H1 (cell line): ENCODE results near the gene HOXC13. TPM values are rescaled to one million over a fixed set of nuclear protein-coding genes. Genes with fewer than 3 reads are reported as not detected.

Source experiments
- CTCF ChIA-PET: fragments of 300-600 bp; sonication (Branson Sonifier 250); formaldehyde crosslinking; loops from one replicate; lab custom pipeline; 2021; ENCODE audit not compliant: partially characterized antibody; lab: Charles Lee
- POLR2A ChIA-PET: fragments of 300-600 bp; sonication (Branson Sonifier 250); formaldehyde crosslinking; loops from one replicate; lab custom pipeline; 2021; ENCODE audit warnings: inconsistent platforms; ENCODE audit not compliant: partially characterized antibody; lab: Charles Lee
- DNase-seq, 2 experiments: peaks; one replicate each; pipeline versions ENCODE4 v3.0.0 to v3.0.0-alpha.2; 2010 to 2022; ENCODE audit warnings: low spot score in 2 of 2, low read depth in 1 of 2, mixed read lengths in 1 of 2
- FAIRE-seq: peaks from 2 replicates; lab custom pipeline; 2011; peaks lifted over from hg19 to GRCh38; lab: Jason Lieb, UNC
- H2AFZ ChIP-seq: 2 replicates; pipeline ENCODE4 v1.8.1; 2012; ENCODE audit warnings: low read length, inconsistent platforms
- H2AK5ac ChIP-seq: 2 replicates; pipeline ENCODE4 v1.6.1; 2013; ENCODE audit warnings: low read depth, low read length
- H2BK120ac ChIP-seq: replicated peaks from 2 replicates; pipeline ENCODE3; 2013; ENCODE audit warnings: low read depth, low read length, inconsistent platforms
- H2BK12ac ChIP-seq: 2 replicates; pipeline ENCODE4 v1.6.1; 2013; ENCODE audit warnings: low read depth, low read length
- H2BK15ac ChIP-seq: 2 replicates; pipeline ENCODE4 v1.6.1; 2013; ENCODE audit warnings: low read length
- H2BK20ac ChIP-seq: 2 replicates; pipeline ENCODE4 v1.6.1; 2013; ENCODE audit warnings: low read length
- H2BK5ac ChIP-seq: 2 replicates; pipeline ENCODE4 v1.6.1; 2013; ENCODE audit warnings: low read depth, low read length
- H3K14ac ChIP-seq: 2 replicates; pipeline ENCODE4 v1.6.1; 2013; ENCODE audit warnings: inconsistent platforms; ENCODE audit not compliant: insufficient read length
- H3K18ac ChIP-seq: 2 replicates; pipeline ENCODE4 v1.6.1; 2013; ENCODE audit warnings: low read length; ENCODE audit errors: extremely low read depth
- H3K23ac ChIP-seq: 2 replicates; pipeline ENCODE4 v1.6.1; 2013; ENCODE audit warnings: inconsistent platforms; ENCODE audit not compliant: insufficient read length
- H3K23me2 ChIP-seq: 2 replicates; pipeline ENCODE4 v1.6.1; 2013; ENCODE audit warnings: low read depth, low read length
- H3K27ac ChIP-seq: 2 replicates; pipeline ENCODE4 v1.6.1; 2011; ENCODE audit warnings: low read depth, low read length, inconsistent platforms
- H3K27me3 ChIP-seq, 4 experiments: replicated peaks in 1 of 4; 1 replicate in 1 of 4; 2 replicates in 3 of 4; pipeline versions ENCODE4 v1.6.1 to v1.8.1; 2011 to 2013; ENCODE audit warnings: low read length in 3 of 4, mild to moderate bottlenecking in 3 of 4, inconsistent platforms in 2 of 4, mixed read lengths in 2 of 4, moderate library complexity in 1 of 4; ENCODE audit not compliant: control insufficient read depth in 3 of 4, insufficient read depth in 3 of 4; ENCODE audit errors: extremely low read depth in 1 of 4
- H3K36me3 ChIP-seq, 4 experiments: 2 replicates each; pipeline versions ENCODE4 v1.6.1 to v1.8.1; 2011 to 2013; ENCODE audit warnings: mild to moderate bottlenecking in 4 of 4, low read length in 3 of 4, moderate library complexity in 2 of 4, control low read depth in 1 of 4, inconsistent platforms in 1 of 4; ENCODE audit not compliant: insufficient read depth in 4 of 4, control insufficient read depth in 2 of 4
- H3K4ac ChIP-seq: replicated peaks from 2 replicates; pipeline ENCODE3; 2013; ENCODE audit warnings: low read length, low read depth, mixed read lengths, inconsistent platforms; ENCODE audit not compliant: insufficient read length
- H3K4me1 ChIP-seq, 4 experiments: replicated peaks in 1 of 4; 1 replicate in 1 of 4; 2 replicates in 3 of 4; pipeline versions ENCODE4 v1.6.1 to v1.8.1; 2011 to 2013; ENCODE audit warnings: low read length in 3 of 4, inconsistent platforms in 2 of 4, mixed read lengths in 1 of 4; ENCODE audit not compliant: insufficient read depth in 4 of 4, control insufficient read depth in 3 of 4
- H3K4me2 ChIP-seq, 2 experiments: 2 replicates each; pipeline versions ENCODE4 v1.6.1 to v1.8.1; 2011 to 2013; ENCODE audit warnings: low read depth in 2 of 2, low read length in 2 of 2, control low read depth in 1 of 2, inconsistent platforms in 1 of 2, mild to moderate bottlenecking in 1 of 2; ENCODE audit not compliant: insufficient read depth in 1 of 2
- H3K4me3 ChIP-seq, 4 experiments: fragments of 200-600, 300-600 bp in 1 of 4; sonication (generic), shearing (Covaris generic), sonication (Bioruptor Twin) in 1 of 4; 2 replicates each; pipeline versions ENCODE4 v1.5.1 to v1.8.1; 2011 to 2016; ENCODE audit warnings: low read length in 4 of 4, low read depth in 3 of 4, control low read depth in 2 of 4, inconsistent platforms in 2 of 4, mild to moderate bottlenecking in 2 of 4, mixed read lengths in 1 of 4, moderate library complexity in 1 of 4; ENCODE audit not compliant: insufficient read depth in 2 of 4; ENCODE audit errors: extremely low read depth in 1 of 4
- H3K56ac ChIP-seq: replicated peaks from 2 replicates; pipeline ENCODE3; 2013; ENCODE audit warnings: low read depth, mild to moderate bottlenecking, mixed read lengths, low read length, inconsistent platforms; ENCODE audit not compliant: insufficient read length
- H3K79me1 ChIP-seq: 2 replicates; pipeline ENCODE4 v1.6.1; 2013; ENCODE audit warnings: low read depth, low read length, control low read depth
- H3K79me2 ChIP-seq, 2 experiments: 2 replicates each; pipeline versions ENCODE4 v1.6.1 to v1.8.1; 2012 to 2013; ENCODE audit warnings: low read length in 2 of 2, mild to moderate bottlenecking in 2 of 2, inconsistent platforms in 1 of 2; ENCODE audit not compliant: insufficient read depth in 2 of 2, control insufficient read depth in 1 of 2
- H3K9ac ChIP-seq, 4 experiments: replicated peaks in 1 of 4; 1 replicate in 1 of 4; 2 replicates in 3 of 4; pipeline versions ENCODE4 v1.6.1 to v1.8.1; 2011 to 2013; ENCODE audit warnings: low read depth in 3 of 4, low read length in 3 of 4, control low read depth in 2 of 4, mild to moderate bottlenecking in 2 of 4, moderate library complexity in 2 of 4, inconsistent platforms in 1 of 4; ENCODE audit errors: extremely low read depth in 1 of 4
- H3K9me3 ChIP-seq, 2 experiments: 2 replicates each; pipeline versions ENCODE4 v1.6.1 to v1.8.1; 2012 to 2013; ENCODE audit warnings: mild to moderate bottlenecking in 2 of 2, moderate library complexity in 2 of 2, control low read depth in 1 of 2, inconsistent platforms in 1 of 2, low read depth in 1 of 2, low read length in 1 of 2, mixed read lengths in 1 of 2; ENCODE audit not compliant: insufficient read depth in 2 of 2
- H4K20me1 ChIP-seq, 2 experiments: replicated peaks in 1 of 2; 2 replicates each; pipeline versions ENCODE3 to v1.8.1; 2011 to 2013; ENCODE audit warnings: inconsistent platforms in 2 of 2, low read length in 2 of 2, mild to moderate bottlenecking in 1 of 2; ENCODE audit not compliant: insufficient read depth in 2 of 2, control insufficient read depth in 1 of 2
- H4K5ac ChIP-seq: 2 replicates; pipeline ENCODE4 v1.6.1; 2013; ENCODE audit warnings: low read length, low read depth, mixed read lengths, inconsistent platforms; ENCODE audit not compliant: insufficient read length
- H4K8ac ChIP-seq: 2 replicates; pipeline ENCODE4 v1.8.0; 2013; ENCODE audit warnings: mild to moderate bottlenecking, moderate library complexity, low read length, inconsistent platforms; ENCODE audit not compliant: insufficient read depth; ENCODE audit errors: extremely low read depth
- H4K91ac ChIP-seq: replicated peaks from 2 replicates; pipeline ENCODE3; 2013; ENCODE audit warnings: low read length, mixed read lengths, inconsistent platforms; ENCODE audit not compliant: insufficient read length
- CTBP2 ChIP-seq: IDR thresholded peaks from 2 replicates; pipeline ENCODE4 v1.7.0; 2011; ENCODE audit warnings: borderline replicate concordance, mild to moderate bottlenecking, moderate library complexity, mixed read lengths, low read length; ENCODE audit not compliant: insufficient read depth, insufficient read length
- E2F6 ChIP-seq: IDR thresholded peaks from 2 replicates; pipeline ENCODE4 v1.6.1; 2012; ENCODE audit warnings: inconsistent platforms
- EGR1 ChIP-seq: IDR thresholded peaks from 2 replicates; pipeline ENCODE4 v1.6.1; 2011; ENCODE audit warnings: low read depth, low read length, borderline replicate concordance
- HDAC2 ChIP-seq, 2 experiments: fragments of 300-600 bp in 1 of 2; sonication (generic) in 1 of 2; IDR thresholded peaks; 2 replicates each; pipeline ENCODE4 v1.6.1; 2011 to 2012; ENCODE audit warnings: low read depth in 2 of 2, low read length in 2 of 2, mild to moderate bottlenecking in 2 of 2, moderate library complexity in 2 of 2, borderline replicate concordance in 1 of 2, inconsistent platforms in 1 of 2
- RNF2 ChIP-seq: fragments of 200-900, 300-1000 bp; sonication (generic); IDR thresholded peaks from 2 replicates; pipeline ENCODE4 v1.7.1; 2016; ENCODE audit warnings: borderline replicate concordance, low read depth, mild to moderate bottlenecking, antibody characterized with exemption, low read length; ENCODE audit not compliant: poor library complexity, severe bottlenecking; ENCODE audit errors: missing control alignments
- SP1 ChIP-seq: IDR thresholded peaks from 2 replicates; pipeline ENCODE4 v1.6.1; 2011; ENCODE audit warnings: low read depth, low read length
- SUZ12 ChIP-seq: fragments of 200-600 bp; sonication (generic); IDR thresholded peaks from 2 replicates; pipeline ENCODE4 v1.6.1; 2012; ENCODE audit warnings: mild to moderate bottlenecking, inconsistent platforms, low read length, moderate library complexity, mixed read lengths
- TAF1 ChIP-seq: IDR thresholded peaks from 2 replicates; pipeline ENCODE4 v1.6.1; 2011; ENCODE audit warnings: mild to moderate bottlenecking, low read depth, low read length
- TBP ChIP-seq: IDR thresholded peaks from 2 replicates; pipeline ENCODE4 v1.6.1; 2011; ENCODE audit warnings: low read depth, low read length, improper control_type of control experiment
- whole genome bisulfite sequencing, 2 experiments: shearing (Covaris generic) in 1 of 2; methylation state at CpG; one replicate each; pipeline versions ENCODE4 v1.1.6 to v1.1.7; 2013 to 2015; ENCODE audit warnings: low lambda C conversion rate in 2 of 2, mixed read lengths in 2 of 2, inconsistent platforms in 1 of 2, low coverage in 1 of 2, missing lambda C conversion rate in 1 of 2; ENCODE audit not compliant: insufficient replicate concordance in 2 of 2, insufficient coverage in 1 of 2, insufficient read length in 1 of 2; ENCODE audit errors: extremely low coverage in 1 of 2, missing lambda C conversion rate in 1 of 2; 5-methylcytosine and 5-hydroxymethylcytosine counted together
- polyA plus RNA-seq, 7 experiments: library from polyadenylated mRNA; depleted of rRNA in 3 of 7; stranded (reverse) in 5 of 7; unstranded in 2 of 7; fragments of >200 nt in 5 of 7; fragments of 200-250 nt in 2 of 7; gene quantifications; 1 replicate in 5 of 7; 2 replicates in 1 of 7; 4 replicates in 1 of 7; pipeline versions ENCODE4 v1.2.1 to v1.2.3, GENCODE V29; 2011 to 2013; ENCODE audit warnings: missing spikeins in 2 of 7, mixed read lengths in 2 of 7
- total RNA-seq: library from RNA; stranded (reverse); fragmentation: NEBNext Ultra II Directional; extraction: Animal tissue kit (Norgen Biotek cat#: 25700); gene quantifications from 2 replicates; pipeline ENCODE4 v1.2.1, GENCODE V29; 2021

HOXC13 gene
- total and polyA plus RNA-seq, 2 of the 8 experiments (the other 6 are each of a cell fraction or from before 2014, with no cell fraction given), result 0.02 TPM; not detected in 1

GRCh38 chr12:53952871-53953734 is 14.5 kb downstream of the HOXC13 start:
- no peak overlapping the region for H3K4me2 ChIP-seq
- FAIRE-seq, result no peak
- TF ChIP-seq TBP, result peak; percentile 79
- no peak for TF ChIP-seq HDAC2 (IDR thresholded peaks at IDR 0.05; ENCODE audit: borderline replicate concordance in 1 of 2, low read depth in 2 of 2, low read length in 2 of 2)
- TF ChIP-seq SP1, result 0 out of 2 replicates have a peak, but pooled peaks have one; percentile 40
- peak; percentile 42; the same call in 1 of the 2 replicates for TF ChIP-seq EGR1
- TF ChIP-seq E2F6, result no peak
- TF ChIP-seq RNF2, result peak; percentile 47
- TF ChIP-seq TAF1, result no peak
- peak; percentile 98 for TF ChIP-seq CTBP2
- peak; percentile 34; the same call in 1 of the 2 replicates for TF ChIP-seq SUZ12

More at GRCh38 chr12:53952871-53953734, 14.5 kb downstream of the HOXC13 start:
- H2BK12ac ChIP-seq, result no peak overlapping the region
- H4K5ac ChIP-seq, result no peak overlapping the region
- no peak overlapping the region for H2BK120ac ChIP-seq
- no peaks in the 10 kb centered on the region for H3K23me2 ChIP-seq
- H3K4me3 ChIP-seq, result peak overlapping the region in 1 of 4 experiments; percentile 6; a peak in 1 of 8 replicates
- H3K18ac ChIP-seq, result no peak overlapping the region
- no peak overlapping the region for H3K23ac ChIP-seq
- H4K20me1 ChIP-seq, result peaks cover 29 to 54% of the 10 kb centered on the region in 2 experiments
- H4K8ac ChIP-seq, result no peak overlapping the region
- H3K79me2 ChIP-seq, result no peaks in the 10 kb centered on the region
- no peak overlapping the region for H2BK15ac ChIP-seq
- no peak overlapping the region for H3K14ac ChIP-seq
- H3K27me3 ChIP-seq, result peaks cover 100% of the 10 kb centered on the region in 4 experiments
- ChIA-PET CTCF (interaction anchor here (0.7 to 5.6 kb wide), 23 partner anchors 8 to 244 kb away, joined by 3 to 40 read pairs (median 5); partner anchors contain the start of genes CISTR, HOXC10, HOXC11 and HOXC4), POLR2A (interaction anchor here (0.7 to 3.2 kb wide), 5 partner anchors 8 to 38 kb away, joined by 3 to 12 read pairs (median 3); partner anchors contain the start of gene HOXC13)
- H3K9ac ChIP-seq, result no peak overlapping the region
- 12% methylated on average over 15 of the region's 38 CpGs; no CpG with 5 or more reads in 1 of the 2 experiments for WGBS, 2 experiments
- no peak overlapping the region for H3K27ac ChIP-seq
- no peaks in the 10 kb centered on the region; a peak in 1 of 4 replicates for H3K9me3 ChIP-seq
- H4K91ac ChIP-seq, result no peak overlapping the region
- H3K56ac ChIP-seq, result no peak overlapping the region
- H3K79me1 ChIP-seq, result no peaks in the 10 kb centered on the region
- H2AFZ ChIP-seq, result no peak overlapping the region
- H3K4me1 ChIP-seq, result peaks cover 0 to 19% (median 4%) of the 10 kb centered on the region in 4 experiments; a peak in 6 of 7 replicates
- no peak overlapping the region for H2BK20ac ChIP-seq
- H2AK5ac ChIP-seq, result no peak overlapping the region
- no peak overlapping the region for H3K4ac ChIP-seq
- no peak overlapping the region for H2BK5ac ChIP-seq
- peak in 1 of 2 experiments; percentile 81 for DNase-seq
- peaks cover 0 to 9% (median 0%) of the 10 kb centered on the region in 4 experiments; a peak in 1 of 8 replicates for H3K36me3 ChIP-seq
